Measurements from ENCODE around the gene DACH1. TPM values are rescaled to one million over a fixed set of nuclear protein-coding genes. Genes with fewer than 3 reads are reported as not detected.

Gene DACH1
- total and polyA plus RNA-seq, 2 donors (not counting 3 experiments of a cell fraction or from before 2014, with no cell fraction given): 8.6 to 28.3 TPM

DNA sequence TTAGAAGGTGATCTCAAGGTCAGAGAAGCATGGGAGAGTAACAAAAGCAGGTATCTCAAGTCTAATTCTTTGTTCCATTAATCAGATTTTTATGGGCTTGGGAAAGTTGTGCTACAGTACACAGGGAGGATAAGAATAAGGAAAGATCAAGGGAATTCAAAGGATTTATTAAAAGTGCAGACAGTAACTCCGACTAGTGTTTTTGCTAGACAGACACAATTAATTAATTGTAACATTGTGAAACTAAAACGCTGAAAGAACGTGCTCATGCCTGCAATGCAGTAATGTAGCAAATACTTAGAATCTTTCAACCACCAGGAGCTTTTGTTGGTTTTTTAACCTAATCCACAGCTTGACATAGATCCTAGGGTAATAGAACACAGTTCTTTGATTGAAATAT, 221.5 kb downstream of the DACH1 start:
- Histone ChIP-seq H3K9me1 (replicated peaks; ENCODE audit: control insufficient read depth, extremely low read depth, insufficient read depth, low read length) (no peaks in the 10 kb centered on the region), H3K27ac (ENCODE audit: insufficient read depth, low read depth, low read length) (no peak overlapping the region), H3K4me2 (ENCODE audit: insufficient read depth, low read length) (no peak overlapping the region), H3K79me2 (ENCODE audit: control insufficient read depth, insufficient read depth, low read length) (no peaks in the 10 kb centered on the region), H3K9ac (replicated peaks; ENCODE audit: extremely low read depth, insufficient read depth, low read length) (no peak overlapping the region), H3K4me3 (replicated peaks in 1 of 3; ENCODE audit: insufficient read depth in 1 of 3, low read depth in 1 of 3, low read length in 3 of 3) (no peak overlapping the region), H3K27me3 (ENCODE audit: control insufficient read depth in 2 of 2, insufficient read depth in 2 of 2, low read length in 2 of 2) (no peaks in the 10 kb centered on the region), H3K36me3 (ENCODE audit: control insufficient read depth in 2 of 2, extremely low read depth in 1 of 2, insufficient read depth in 2 of 2, low read length in 2 of 2) (no peaks in the 10 kb centered on the region), H2AFZ (ENCODE audit: low read depth, low read length) (no peak overlapping the region), H4K20me1 (replicated peaks; ENCODE audit: control insufficient read depth, extremely low read depth, insufficient read depth, low read length) (no peaks in the 10 kb centered on the region), H3K4me1 (ENCODE audit: control insufficient read depth, extremely low read depth, insufficient read depth, low read length) (no peaks in the 10 kb centered on the region), H3K9me3 (replicated peaks; ENCODE audit: control insufficient read depth, insufficient read depth, low read length) (no peaks in the 10 kb centered on the region)
- TF ChIP-seq MYC (IDR thresholded peaks at IDR 0.05; ENCODE audit: low read depth, low read length): no peak
- TF ChIP-seq, protein P1, sequence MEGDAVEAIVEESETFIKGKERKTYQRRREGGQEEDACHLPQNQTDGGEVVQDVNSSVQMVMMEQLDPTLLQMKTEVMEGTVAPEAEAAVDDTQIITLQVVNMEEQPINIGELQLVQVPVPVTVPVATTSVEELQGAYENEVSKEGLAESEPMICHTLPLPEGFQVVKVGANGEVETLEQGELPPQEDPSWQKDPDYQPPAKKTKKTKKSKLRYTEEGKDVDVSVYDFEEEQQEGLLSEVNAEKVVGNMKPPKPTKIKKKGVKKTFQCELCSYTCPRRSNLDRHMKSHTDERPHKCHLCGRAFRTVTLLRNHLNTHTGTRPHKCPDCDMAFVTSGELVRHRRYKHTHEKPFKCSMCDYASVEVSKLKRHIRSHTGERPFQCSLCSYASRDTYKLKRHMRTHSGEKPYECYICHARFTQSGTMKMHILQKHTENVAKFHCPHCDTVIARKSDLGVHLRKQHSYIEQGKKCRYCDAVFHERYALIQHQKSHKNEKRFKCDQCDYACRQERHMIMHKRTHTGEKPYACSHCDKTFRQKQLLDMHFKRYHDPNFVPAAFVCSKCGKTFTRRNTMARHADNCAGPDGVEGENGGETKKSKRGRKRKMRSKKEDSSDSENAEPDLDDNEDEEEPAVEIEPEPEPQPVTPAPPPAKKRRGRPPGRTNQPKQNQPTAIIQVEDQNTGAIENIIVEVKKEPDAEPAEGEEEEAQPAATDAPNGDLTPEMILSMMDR (IDR thresholded peaks at IDR 0.05; ENCODE audit: extremely low read depth in 1 of 2, insufficient read depth in 1 of 2, low read depth in 1 of 2, low read length in 2 of 2): no peak
- CTCF ChIA-PET: interaction anchor here (0.7 kb wide), 1 partner anchor 41 kb away, joined by 3 read pairs; no protein-coding TSS in a partner anchor
- dilution Hi-C loops (cut with MboI; ENCODE audit: extremely low pct_ligation_motif_present, low sequenced_read_pairs) (no loop called here), intact Hi-C loops (cut with micrococcal nuclease) (no loop called here)
- FAIRE-seq (peak; percentile 24), DNase-seq (ENCODE audit: low read depth, low spot score) (no peak)
- POLR2A ChIA-PET: no interaction called here
- BruUV-seq (replicated peaks): no TSS peak

DNA sequence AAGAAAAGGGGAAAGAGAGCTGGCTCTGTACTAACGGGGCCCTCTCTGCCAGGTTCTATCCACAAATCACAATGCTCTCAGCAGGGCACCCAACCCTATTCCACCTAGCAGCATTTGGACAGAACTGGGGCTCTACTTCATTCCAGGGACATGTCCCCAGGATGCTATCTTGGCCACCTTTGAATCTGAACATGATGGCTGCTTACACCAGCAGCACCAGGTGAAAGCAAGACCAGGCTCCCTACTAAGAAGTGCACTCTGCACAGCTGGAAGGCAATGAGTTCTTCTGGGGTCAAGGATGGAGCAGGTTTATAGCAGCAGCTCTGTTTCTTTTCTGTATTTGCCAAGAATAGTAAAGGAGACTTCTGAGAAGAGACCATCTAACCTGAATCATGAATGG, 222.4 kb downstream of the DACH1 start:
- Histone ChIP-seq H3K79me2 (ENCODE audit: control insufficient read depth, insufficient read depth, low read length) (no peaks in the 10 kb centered on the region), H4K20me1 (replicated peaks; ENCODE audit: control insufficient read depth, extremely low read depth, insufficient read depth, low read length) (no peaks in the 10 kb centered on the region), H2AFZ (ENCODE audit: low read depth, low read length) (no peak overlapping the region), H3K27me3 (ENCODE audit: control insufficient read depth in 2 of 2, insufficient read depth in 2 of 2, low read length in 2 of 2) (no peaks in the 10 kb centered on the region), H3K4me2 (ENCODE audit: insufficient read depth, low read length) (no peak overlapping the region), H3K4me3 (replicated peaks in 1 of 3; ENCODE audit: insufficient read depth in 1 of 3, low read depth in 1 of 3, low read length in 3 of 3) (no peak overlapping the region), H3K36me3 (ENCODE audit: control insufficient read depth in 2 of 2, extremely low read depth in 1 of 2, insufficient read depth in 2 of 2, low read length in 2 of 2) (no peaks in the 10 kb centered on the region), H3K9me3 (replicated peaks; ENCODE audit: control insufficient read depth, insufficient read depth, low read length) (no peaks in the 10 kb centered on the region), H3K9me1 (replicated peaks; ENCODE audit: control insufficient read depth, extremely low read depth, insufficient read depth, low read length) (no peaks in the 10 kb centered on the region), H3K27ac (ENCODE audit: insufficient read depth, low read depth, low read length) (no peak overlapping the region), H3K4me1 (ENCODE audit: control insufficient read depth, extremely low read depth, insufficient read depth, low read length) (no peaks in the 10 kb centered on the region), H3K9ac (replicated peaks; ENCODE audit: extremely low read depth, insufficient read depth, low read length) (no peak overlapping the region)
- ChIA-PET POLR2A (no interaction called here), CTCF (no interaction called here)
- BruUV-seq (replicated peaks): no TSS peak
- no peak for FAIRE-seq
- intact Hi-C loops (cut with micrococcal nuclease): no loop called here
- no peak for TF ChIP-seq POLR2AphosphoS5 (IDR thresholded peaks at IDR 0.05; ENCODE audit: insufficient read depth, low read depth, low read length)
- no peak for TF ChIP-seq MYC (IDR thresholded peaks at IDR 0.05; ENCODE audit: low read depth, low read length)
- TF ChIP-seq, protein P2, sequence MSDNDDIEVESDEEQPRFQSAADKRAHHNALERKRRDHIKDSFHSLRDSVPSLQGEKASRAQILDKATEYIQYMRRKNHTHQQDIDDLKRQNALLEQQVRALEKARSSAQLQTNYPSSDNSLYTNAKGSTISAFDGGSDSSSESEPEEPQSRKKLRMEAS (IDR thresholded peaks at IDR 0.05; ENCODE audit: insufficient read depth, insufficient read length): no peak
- no peak for TF ChIP-seq FOS (IDR thresholded peaks at IDR 0.05; ENCODE audit: borderline replicate concordance, insufficient read depth, low read length)
- no peak for TF ChIP-seq EZH2 (IDR thresholded peaks at IDR 0.05; ENCODE audit: borderline replicate concordance, low read depth, low read length, severe bottlenecking)
- TF ChIP-seq, protein P1 (IDR thresholded peaks at IDR 0.05; ENCODE audit: extremely low read depth in 1 of 2, insufficient read depth in 1 of 2, low read depth in 1 of 2, low read length in 2 of 2): no peak
- TF ChIP-seq POLR2A (IDR thresholded peaks at IDR 0.05; ENCODE audit: low read depth, low read length): no peak
- no peak for TF ChIP-seq GATA2 (IDR thresholded peaks at IDR 0.05; ENCODE audit: insufficient read depth, insufficient read length, low read depth, low read length)
- TF ChIP-seq JUN (IDR thresholded peaks at IDR 0.05; ENCODE audit: borderline replicate concordance, insufficient read depth, insufficient read length, low read depth): no peak
- no peak for DNase-seq (ENCODE audit: low read depth, low spot score)
- dilution Hi-C loops (cut with MboI; ENCODE audit: extremely low pct_ligation_motif_present, low sequenced_read_pairs): no loop called here

Data from endothelial cell of umbilical vein (primary cell).